Hematopoietic multipotent progenitor cell (in vitro differentiated cells): ENCODE results near the gene PFDN4. TPM values are rescaled to one million over a fixed set of nuclear protein-coding genes. Genes with fewer than 3 reads are reported as not detected.
A peak's percentile ranks its signal among the peaks of the same experiment; 100 is the strongest.

Experiments
- DNase-seq, 3 donors: peaks; one replicate each; pipeline ENCODE4 v3.0.0-alpha.2; 2011 to 2015; ENCODE audit warnings: low read depth in 2 of 3, low spot score in 2 of 3
- total RNA-seq: library from RNA; depleted of rRNA; stranded (reverse); fragments of >200 nt; gene quantifications from one replicate; pipeline ENCODE4 v1.2.3, GENCODE V29; 2012

Gene PFDN4, protein sequence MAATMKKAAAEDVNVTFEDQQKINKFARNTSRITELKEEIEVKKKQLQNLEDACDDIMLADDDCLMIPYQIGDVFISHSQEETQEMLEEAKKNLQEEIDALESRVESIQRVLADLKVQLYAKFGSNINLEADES
- 7.8 TPM for total RNA-seq

DNA sequence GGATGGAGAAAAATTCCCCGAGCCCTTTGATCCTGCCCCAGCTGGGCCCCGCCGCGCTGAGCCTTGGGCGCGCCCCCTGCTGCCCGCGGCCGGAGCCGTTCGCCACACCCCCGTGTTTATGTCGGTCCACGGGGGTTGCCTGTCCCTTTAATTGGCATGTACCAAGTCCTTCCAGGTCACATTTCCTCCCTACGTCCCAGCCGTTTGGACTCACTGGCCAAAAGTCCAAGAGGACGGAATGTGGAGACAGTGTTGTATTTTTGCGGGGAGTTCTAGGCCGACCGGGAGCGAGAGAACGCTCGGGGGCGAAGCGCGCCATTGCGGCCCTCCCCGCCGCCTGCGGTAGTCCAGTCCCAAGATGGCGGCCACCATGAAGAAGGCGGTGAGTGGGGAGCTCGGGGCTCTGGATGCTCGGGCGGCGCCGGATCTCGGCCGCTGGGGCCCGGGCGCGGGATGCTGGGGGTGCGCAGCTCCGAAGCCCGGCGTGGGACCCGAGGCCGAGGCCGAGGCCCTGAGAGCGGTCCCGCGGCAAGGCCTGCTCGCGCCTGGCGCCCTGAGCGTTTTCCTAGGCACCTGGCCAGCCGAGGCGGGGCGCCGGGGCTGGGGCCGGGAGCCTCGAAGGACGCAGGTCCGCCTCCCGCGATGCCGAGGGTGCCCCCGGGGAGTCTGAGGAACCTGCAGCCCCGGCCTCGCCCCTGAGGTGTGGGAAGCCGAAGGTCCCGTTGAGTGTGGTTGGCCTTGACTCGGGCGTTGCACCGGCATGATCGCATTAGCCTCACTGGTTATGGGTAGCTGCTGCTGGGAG lies at the start of gene PFDN4:
PFDN4 (plus strand) TSS at position 345 of the 805 bp plus-strand sequence; CDS start at position 359, 14 bp downstream.
- DNase-seq = peak; percentile 83 to 86 (median 84)

DNA sequence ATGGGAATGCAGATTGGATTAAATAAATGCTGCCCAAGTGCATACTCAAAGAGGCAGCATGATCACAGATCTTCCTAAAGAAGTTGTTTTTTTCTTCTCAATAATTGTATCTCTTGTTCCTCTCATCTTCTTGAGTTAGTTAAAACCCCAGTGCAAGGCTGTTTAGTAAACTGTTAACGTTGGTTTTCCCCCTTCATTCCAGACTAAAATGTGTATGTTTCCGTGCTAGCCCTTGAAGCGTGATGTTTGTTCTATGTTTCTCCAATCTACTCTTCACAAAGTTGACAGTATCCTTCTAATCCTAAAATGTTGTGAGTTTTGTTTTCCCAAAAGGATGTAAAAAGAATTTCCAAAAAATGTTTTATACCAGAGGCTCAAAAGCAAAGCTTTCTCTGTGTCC lies 49.7 kb upstream of the PFDN4 start:
- no peak for DNase-seq

DNA sequence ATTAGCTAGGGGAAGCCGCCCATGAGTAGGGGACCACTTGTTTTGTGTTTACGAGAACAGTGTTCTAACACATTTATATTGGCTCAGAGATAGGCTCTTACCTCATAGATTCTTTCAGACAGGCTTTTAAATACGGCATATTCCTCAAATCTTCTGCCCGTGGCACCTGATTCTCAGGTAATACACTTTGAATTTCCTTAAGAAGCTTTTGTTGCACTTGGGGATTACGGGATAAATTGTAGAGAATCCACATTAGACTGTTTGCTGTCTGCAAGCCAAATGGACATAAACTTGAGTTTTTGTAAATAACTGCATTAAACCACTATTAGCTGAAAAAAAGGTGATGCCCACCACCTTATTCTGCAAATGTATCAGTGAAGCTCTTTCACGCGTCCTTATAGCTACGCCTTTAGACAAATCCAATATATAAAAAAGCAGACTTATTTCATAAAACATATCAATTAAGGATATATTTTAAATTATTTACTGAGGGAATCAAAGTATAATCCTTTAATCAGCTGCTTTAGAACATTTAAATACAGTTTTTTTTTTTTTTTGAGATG lies 49.0 kb upstream of the PFDN4 start:
- no peak for DNase-seq

DNA sequence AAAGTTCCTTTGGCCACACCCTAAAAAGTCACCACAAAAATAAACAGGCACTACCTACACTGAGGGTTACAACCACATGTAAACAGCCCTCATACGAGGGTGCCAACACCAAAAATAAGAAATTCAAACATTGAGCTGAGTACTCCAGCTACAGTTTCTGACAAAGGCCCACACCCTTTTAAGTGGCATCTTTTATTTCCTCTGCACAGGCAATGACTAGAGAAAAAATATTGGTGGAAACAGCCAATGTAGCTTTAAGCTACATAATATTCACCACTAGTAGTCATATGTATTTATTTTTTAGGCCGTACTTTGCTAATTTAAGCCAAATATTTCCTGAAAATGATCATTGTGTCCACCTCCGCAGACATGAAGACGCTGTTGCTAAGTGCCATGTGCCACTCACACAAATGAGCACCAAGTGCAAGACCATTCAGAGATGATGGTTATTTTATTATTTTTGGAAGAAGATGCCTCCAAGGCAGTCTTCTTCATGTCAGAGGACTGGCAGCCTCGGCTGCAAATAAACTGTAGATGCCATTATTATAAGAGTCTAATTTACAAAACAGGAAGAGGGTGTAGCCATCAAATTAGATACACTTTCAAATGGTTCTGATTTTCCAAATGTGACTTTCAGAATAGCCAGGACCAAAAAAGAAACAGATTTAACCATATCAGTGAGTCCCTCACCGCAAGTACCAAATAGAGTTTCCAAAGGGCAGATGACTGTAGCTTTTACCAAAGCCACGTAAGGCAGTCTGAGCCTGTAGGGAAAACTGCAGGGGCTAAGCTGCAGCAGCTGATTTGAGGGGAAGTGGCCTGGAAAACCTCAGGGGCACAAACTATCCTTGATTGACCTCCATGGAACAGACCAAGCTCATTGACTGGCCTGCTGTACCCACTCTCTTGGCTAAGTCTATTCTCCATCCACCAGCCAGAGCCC lies 47.6 kb upstream of the PFDN4 start:
- no peak for DNase-seq

DNA sequence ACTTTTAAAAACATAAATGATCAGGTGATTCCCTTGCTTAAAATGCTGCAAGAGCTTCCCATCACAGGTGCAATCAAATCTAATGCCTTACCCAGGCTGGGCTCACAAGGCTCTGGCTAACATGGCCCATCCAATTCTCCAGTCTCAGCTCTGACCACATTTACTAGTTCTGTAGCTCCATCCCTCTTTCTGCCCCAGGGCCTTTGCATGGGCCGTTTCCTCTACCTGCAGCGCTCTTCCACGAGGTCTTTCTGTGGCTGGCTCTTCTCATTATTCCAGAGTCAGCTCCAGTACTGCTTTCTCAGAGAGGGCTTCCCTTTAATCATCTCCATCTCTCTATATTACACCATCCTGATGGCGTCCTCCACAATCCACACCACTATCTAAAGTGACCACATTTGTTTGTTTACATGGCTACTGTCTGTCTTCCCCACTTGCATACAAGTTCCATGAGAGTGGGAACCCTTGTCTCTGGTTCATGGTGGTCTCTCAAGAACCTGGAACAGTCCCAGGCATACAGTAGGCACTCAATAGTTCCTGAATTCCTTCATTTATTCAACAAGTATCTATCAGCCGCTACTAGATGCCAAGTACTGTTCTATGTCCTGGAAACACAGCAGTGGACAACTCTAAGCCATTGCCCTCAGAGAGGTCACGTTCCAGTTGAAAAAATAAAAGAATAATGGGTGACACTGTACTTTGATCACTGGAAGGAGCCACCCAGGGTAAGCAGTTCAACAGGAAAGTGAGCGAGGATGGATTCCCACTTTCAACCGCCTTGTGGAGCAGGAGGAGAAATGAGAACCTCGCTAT lies 46.7 kb upstream of the PFDN4 start:
- DNase-seq = no peak

DNA sequence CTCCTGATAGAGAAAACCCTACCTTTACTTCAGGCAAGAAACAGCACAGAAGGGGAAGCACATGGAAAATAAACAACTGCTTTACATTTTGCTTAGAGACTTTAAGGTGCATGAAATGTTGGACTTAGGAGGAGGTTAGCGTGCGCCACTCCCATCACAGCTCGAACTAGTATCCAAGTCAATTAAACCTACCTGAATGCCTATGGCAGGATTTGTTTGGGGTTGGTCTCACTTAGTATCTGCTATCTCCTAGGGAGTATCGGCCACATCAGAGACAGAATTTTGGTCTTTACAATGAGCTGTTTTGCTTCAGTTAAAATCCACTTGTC lies 46.1 kb upstream of the PFDN4 start:
- DNase-seq = no peak

DNA sequence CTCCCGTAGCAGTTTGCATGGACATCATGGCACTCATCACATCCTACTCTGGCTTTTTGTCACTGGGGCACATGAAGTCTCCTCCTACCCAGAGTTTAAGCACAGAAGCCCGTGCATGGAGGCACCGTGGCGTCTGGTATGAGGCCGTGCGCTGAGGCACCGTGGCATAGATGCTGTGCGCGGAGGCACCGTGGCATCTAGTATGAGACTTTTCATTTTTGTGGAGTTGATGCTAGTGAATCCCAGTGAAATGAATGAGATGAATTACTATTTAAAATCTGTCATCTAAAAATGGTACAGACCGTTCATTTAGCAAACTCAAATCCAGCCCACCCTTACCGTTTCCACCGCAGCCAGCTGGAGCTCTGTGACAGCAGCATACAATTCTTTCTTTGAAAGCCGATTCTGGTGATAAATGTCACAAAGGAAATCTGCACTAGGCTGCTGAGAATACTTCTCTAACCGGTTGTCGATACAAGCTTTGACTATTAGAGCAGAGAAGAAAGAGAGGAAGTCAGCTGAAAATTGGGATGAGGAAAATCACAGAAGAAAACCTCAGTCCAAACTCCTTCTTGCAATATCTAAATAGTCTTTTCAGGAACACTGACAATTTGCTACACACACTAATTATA lies 45.4 kb upstream of the PFDN4 start:
- no peak for DNase-seq

DNA sequence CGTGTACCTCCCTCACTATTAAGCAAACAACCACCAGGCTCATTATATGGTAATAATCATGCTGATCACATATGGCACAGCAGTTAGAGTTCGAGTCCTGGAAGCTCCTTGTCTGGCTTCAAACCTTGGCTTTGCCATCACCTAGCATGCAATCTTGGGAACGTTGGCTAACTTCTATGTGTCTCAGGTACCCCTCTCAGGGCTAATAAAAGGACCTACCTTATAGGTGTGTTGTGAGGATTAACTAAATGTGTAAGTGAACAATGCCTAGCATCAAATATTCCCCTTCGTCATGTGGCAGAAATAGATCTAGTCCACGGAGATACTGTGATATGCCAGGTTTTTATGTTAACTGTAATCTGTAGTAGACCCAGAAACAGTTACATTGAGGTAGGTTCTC lies 44.5 kb upstream of the PFDN4 start:
- DNase-seq = no peak

DNA sequence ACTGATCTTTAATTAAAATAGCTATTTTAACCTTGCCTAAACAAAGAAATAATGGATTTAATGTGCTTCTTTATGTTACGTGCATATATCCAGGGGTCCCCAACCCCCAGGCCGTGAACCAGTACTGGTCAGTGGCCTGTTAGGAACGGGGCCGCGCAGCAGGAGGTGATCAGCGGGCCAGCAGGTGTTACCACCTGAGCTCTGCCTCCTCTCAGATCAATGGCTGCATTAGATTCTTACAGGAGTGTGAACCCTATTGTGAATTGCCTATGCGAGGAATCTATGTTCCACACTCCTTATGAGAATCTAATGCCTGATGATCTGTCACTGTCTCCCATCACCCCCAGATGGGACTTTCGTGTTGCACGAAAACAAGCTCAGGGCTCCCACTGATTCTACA lies 42.9 kb upstream of the PFDN4 start:
- DNase-seq = no peak

DNA sequence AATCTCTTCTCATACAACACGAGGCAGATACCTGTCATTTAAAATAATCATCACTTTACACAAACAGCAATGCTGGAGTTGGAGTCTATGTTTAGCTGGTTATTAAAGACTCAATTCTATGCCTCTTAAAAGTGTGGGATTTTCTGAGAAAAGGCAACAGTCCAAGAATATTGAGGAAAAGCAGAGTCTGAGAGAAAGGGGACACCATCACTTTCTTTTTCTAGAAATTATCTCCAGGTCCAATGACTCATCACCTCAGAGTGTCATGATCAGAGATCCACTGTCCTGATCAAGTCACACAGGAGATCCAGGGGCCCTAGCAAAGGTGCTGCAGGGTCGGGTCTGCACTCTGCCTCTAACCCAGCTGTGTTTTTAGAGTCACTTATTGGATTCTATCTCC lies 42.1 kb upstream of the PFDN4 start:
- DNase-seq = no peak

DNA sequence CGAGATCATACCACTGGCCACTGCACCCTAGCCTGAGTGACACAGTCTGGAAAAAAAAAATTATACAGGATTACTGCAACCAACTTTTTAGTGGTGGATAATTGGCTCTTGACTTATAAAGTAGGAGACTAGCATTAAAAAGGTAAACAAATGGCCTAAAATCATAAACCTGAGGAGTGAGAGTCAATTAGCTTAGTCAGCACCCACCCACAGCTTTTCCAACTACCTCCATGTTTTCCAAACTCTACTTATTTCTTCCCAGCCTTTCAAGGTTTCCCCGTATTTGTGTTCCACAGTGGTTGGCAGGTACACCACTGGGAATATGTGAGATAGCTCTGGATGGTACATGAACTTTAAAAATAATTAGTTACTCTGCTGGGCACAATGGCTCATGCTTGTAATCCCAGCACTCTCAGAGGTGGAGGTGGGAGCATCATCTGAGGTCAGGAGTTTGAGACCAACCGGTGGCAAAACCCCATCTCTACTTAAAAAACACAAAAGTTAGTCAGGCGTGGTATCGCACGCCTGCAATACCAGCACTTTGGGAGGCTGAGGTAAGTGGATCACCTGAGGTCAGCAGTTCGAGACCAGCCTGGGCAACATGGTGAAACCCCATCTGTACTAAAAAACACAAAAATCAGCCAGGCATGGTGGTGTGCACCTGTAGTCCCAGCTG lies 40.8 kb upstream of the PFDN4 start:
- DNase-seq = no peak

DNA sequence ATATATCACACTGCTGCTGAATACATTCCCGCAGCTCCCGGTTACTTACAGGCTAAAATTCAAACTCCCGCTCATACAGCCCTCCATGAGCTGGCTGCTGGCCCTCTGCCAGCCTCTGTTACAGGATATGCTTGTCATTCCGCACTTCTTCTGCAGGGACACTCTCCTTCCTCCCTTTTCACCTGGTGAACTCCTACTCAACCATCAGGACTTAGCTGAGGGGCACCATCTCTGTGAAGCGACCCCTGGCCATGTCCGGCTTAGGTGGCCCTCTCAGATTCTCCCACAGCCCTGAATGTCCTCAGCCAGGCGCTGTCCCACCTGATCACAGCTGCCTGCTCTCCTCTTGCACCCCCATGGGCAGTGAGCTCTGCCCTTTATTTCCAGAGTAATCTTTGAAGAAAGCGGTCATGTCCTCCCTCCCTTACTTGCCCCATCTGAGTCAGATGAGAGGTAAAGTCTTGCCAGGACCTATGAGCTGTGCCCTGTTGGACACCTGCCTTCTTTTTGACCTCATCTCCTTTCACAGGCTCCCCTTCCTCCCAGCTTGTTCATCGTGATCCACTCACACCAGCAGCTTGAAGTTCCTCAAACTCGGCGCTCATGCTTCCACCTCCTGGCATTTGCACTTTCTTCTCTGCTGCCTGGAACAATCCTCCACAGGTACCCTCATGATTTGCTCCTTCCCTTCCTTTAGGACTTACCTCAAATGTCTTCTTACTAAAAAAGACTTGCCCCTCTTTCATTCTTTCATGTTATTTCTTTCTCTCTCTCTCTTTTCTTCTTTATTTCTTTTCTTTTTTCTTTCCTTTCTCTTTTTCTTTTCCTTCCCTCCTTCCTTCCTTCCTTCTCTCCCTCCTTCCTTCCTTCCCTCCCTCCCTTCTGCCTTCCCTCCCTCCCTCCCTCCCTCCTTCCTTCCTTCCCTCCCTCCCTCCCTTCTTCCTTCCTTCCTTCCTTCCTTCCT lies 39.7 kb upstream of the PFDN4 start:
- DNase-seq = no peak

DNA sequence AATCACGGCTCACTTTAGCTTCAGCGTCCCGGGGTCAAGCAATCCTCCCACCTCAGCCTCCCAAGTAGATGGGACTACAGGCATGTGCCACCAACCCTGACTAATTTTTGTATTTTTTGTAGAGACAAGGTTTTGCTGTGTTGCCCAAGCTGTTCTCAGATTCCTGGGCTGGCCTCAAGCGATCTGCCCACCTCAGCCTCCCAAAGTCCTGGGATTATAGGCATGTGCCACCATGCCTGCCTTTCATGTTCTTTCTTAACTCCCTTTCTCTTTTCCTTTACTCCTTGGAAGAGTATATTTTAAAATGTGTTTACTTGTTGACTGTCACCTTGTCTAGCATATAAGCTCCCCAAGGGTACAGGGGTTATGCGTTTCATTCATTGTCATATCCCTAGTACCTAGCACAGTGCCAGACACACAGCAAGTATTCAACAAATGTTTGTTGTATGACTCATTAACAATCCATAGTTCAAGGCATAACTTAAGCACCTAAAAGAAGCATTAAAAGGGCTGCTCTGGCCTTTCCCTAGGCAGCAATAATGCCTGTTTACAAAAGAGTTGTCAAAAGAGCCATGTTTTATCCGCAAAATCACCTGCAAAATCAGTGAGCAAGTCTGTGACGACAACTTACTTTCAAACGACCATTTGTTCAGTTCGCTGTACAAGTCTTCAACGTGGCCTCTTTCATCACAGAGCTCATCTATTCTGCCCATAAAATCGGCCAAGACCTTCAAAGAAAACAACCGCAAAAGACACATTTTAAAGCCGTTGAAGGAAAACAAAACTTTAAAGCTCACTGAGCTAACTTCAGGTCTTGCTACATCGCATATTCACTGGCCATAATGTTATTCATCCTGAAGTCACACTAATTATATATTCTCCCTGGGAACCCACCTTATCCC lies 38.7 kb upstream of the PFDN4 start:
- DNase-seq = no peak

DNA sequence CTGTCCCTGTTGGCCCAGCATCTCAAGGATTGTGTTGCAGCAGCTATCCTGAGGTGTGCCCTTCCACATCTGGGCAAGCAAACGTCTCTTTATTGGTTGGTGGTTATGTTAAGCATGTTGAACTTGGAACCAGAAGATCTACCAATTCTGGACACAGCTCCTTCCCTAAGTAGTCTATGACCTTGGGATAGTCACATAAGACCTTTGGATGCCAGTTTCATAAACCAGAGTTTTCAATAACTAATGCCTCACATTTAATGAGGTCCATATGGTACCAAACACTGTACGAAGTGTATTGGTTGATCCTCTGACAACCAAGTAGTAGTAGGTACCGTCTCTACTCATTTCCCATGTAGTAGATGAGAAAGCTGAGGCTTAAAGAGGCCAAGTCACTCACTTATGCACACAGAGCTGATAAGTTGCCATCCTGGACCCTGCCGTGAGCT lies 37.8 kb upstream of the PFDN4 start:
- DNase-seq = no peak

DNA sequence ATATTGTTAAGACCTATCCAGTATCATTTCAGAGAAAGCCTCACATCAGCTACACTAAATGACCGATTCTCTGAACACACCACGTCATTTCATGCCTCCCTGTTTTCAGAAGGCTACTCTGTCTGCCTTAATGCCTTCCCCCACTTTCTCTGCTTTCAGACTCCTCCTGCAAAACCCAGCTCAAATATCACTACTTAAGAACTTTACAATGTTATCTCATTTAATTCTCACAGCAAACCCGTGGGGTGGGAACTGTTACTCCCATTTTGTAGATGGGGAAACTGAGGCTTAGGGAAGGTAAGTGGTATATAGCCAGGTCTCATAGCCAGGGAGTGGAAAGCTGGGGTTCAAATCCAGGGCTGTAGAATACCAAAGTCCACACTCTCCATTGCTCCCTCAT lies 36.9 kb upstream of the PFDN4 start:
- no peak for DNase-seq

DNA sequence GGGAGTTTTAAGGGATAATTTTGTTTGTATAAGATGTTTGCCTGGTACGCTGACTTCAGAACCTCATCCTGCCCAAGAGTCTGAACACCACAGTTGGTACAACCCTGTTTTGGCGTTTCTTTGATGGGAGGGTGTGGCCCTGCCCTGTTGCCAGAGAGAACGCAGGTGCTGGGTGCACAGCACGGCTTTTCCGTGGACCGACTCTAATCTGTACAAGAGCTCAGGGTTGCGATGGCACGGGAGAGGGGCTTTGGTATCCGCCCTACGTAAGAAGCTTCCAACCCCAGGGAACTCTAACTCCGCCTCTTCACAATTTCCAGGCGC lies 35.4 kb upstream of the PFDN4 start:
- no peak for DNase-seq
